DMS53 treated with DMSO at 0.1 percent for 48 hours (cell line): ENCODE data around the gene BBOF1.

Experiments used
- DNase-seq: peaks from one replicate; lab custom pipeline; 2025; ENCODE audit not compliant: unreplicated experiment; lab: John Stamatoyannopoulos, UW

BBOF1 gene

GRCh38 chr14:74022346-74022745, 3.2 kb downstream of the BBOF1 start:
- DNase-seq = no peak

GRCh38 chr14:74029136-74029535, 10.0 kb downstream of the BBOF1 start:
- DNase-seq = no peak

- DNase-seq = no peak
Observed at GRCh38 chr14:74034572-74034971, 15.4 kb downstream of the BBOF1 start.

GRCh38 chr14:74035556-74035955, 16.4 kb downstream of the BBOF1 start:
- DNase-seq = no peak

- peak; percentile 56 for DNase-seq
Observed at GRCh38 chr14:74038020-74038859, 19.1 kb downstream of the BBOF1 start.

- DNase-seq = no peak
Observed at GRCh38 chr14:74042296-74042695, 23.1 kb downstream of the BBOF1 start.

- DNase-seq = no peak
Observed at GRCh38 chr14:74045522-74045921, 26.4 kb downstream of the BBOF1 start.

GRCh38 chr14:74048281-74048680, 29.1 kb downstream of the BBOF1 start:
- DNase-seq = no peak

- DNase-seq = no peak
Observed at GRCh38 chr14:74049876-74050495, 30.8 kb downstream of the BBOF1 start.

GRCh38 chr14:74062809-74063150, 43.6 kb downstream of the BBOF1 start:
- no peak for DNase-seq

GRCh38 chr14:74064426-74064825, 45.3 kb downstream of the BBOF1 start:
- DNase-seq = no peak

- no peak for DNase-seq
Observed at GRCh38 chr14:74064883-74065282, 45.7 kb downstream of the BBOF1 start.

- no peak for DNase-seq
Observed at GRCh38 chr14:74065746-74066575, 46.8 kb downstream of the BBOF1 start.

- DNase-seq = no peak
Observed at GRCh38 chr14:74077401-74077800, 58.3 kb downstream of the BBOF1 start.

- DNase-seq = peak; percentile 22
Observed at GRCh38 chr14:74080820-74081460, 61.8 kb downstream of the BBOF1 start.

- no peak for DNase-seq
Observed at GRCh38 chr14:74081491-74081890, 62.3 kb downstream of the BBOF1 start.

- no peak for DNase-seq
Observed at GRCh38 chr14:74083161-74083560, 64.0 kb downstream of the BBOF1 start.

- DNase-seq = no peak
Observed at GRCh38 chr14:74083784-74084276, 64.7 kb downstream of the BBOF1 start.

- peak; percentile 98 for DNase-seq
Observed at GRCh38 chr14:74084277-74085046, 65.3 kb downstream of the BBOF1 start, which contains the start of the genes ALDH6A1 and LIN52. ALDH6A1 (minus strand) TSS chr14:74084453; CDS start chr14:74084394, 59 bp downstream. LIN52 (plus strand) TSS chr14:74084956; CDS start chr14:74084975, 19 bp downstream.

GRCh38 chr14:74085047-74085637, 66.0 kb downstream of the BBOF1 start:
- no peak for DNase-seq
